Urinary bladder (tissue), 4 donors: ENCODE measurements around the gene NRROS. TPM values are rescaled to one million over a fixed set of nuclear protein-coding genes. Genes with fewer than 3 reads are reported as not detected.

ENCODE experiments used
- DNase-seq: peaks from one replicate; pipeline ENCODE4 v3.0.0-alpha.2; 2015; ENCODE audit errors: extremely low spot score
- H3K27ac ChIP-seq: one replicate; pipeline ENCODE4 v1.5.1; 2013; ENCODE audit warnings: low read depth, mild to moderate bottlenecking, moderate library complexity
- H3K36me3 ChIP-seq: one replicate; pipeline ENCODE4 v1.6.1; 2013; ENCODE audit warnings: mild to moderate bottlenecking, moderate library complexity; ENCODE audit not compliant: insufficient read depth
- H3K4me1 ChIP-seq: one replicate; pipeline ENCODE4 v1.6.1; 2013; ENCODE audit warnings: mild to moderate bottlenecking, moderate library complexity; ENCODE audit not compliant: insufficient read depth
- H3K4me3 ChIP-seq: one replicate; pipeline ENCODE4 v1.5.1; 2013; ENCODE audit warnings: low read depth, low read length
- WGBS: extraction: QIAGEN DNeasy Blood & Tissue Kit; methylation state at CpG from one replicate; pipeline ENCODE4 v1.1.7; 2013; 5-methylcytosine and 5-hydroxymethylcytosine counted together
- polyA plus RNA-seq: library from polyadenylated mRNA; stranded (reverse); fragments of 200-250 nt; gene quantifications from one replicate; pipeline ENCODE4 v1.2.3, GENCODE V29; 2013
- small RNA-seq: library from RNA; depleted of rRNA; stranded (forward); fragments of <200 nt; gene quantifications from one replicate; pipeline ENCODE3, GENCODE V24; 2014
- total RNA-seq: library from RNA; depleted of rRNA; stranded (reverse); fragments of >200 nt; gene quantifications from one replicate; pipeline ENCODE4 v1.2.3, GENCODE V29; 2014
- donor health status: healthy with polysubstance abuse.
- donor health status: healthy.

Gene NRROS
- total and polyA plus RNA-seq, 2 donors: 4.1 to 7.2 TPM

DNA sequence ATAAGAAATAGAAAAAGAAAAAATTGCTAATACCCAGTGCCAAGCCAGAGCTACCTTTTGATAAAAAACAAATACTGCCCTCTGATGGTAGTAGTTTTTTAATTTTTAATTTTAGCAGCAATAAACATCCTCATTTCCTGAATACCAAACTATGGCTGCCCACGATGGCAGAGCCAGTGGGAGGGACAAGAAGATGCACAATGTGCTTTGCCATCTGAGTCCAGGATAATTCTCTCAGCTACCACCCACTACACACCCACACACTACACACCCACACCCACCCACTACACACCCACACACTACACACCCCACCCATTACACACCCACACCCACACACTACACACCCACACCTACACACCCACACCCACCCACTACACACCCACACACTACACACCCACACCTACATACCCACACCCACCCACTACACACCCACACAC lies 54.7 kb downstream of the NRROS start:
- WGBS: 0% methylated on average over 1 of the region's 1 CpG
- Histone ChIP-seq H3K36me3 (no peaks in the 10 kb centered on the region), H3K27ac (no peak overlapping the region), H3K4me1 (no peaks in the 10 kb centered on the region), H3K4me3 (no peak overlapping the region)
- DNase-seq: no peak

- DNase-seq: no peak
- H3K4me1 ChIP-seq: no peaks in the 10 kb centered on the region
- H3K36me3 ChIP-seq: no peaks in the 10 kb centered on the region
- 93% methylated on average over 17 of the region's 17 CpGs for WGBS
- no peak overlapping the region for H3K27ac ChIP-seq
- no peak overlapping the region for H3K4me3 ChIP-seq
Measured at GRCh38 chr3:196694941-196695848, 55.7 kb downstream of the NRROS start.

DNA sequence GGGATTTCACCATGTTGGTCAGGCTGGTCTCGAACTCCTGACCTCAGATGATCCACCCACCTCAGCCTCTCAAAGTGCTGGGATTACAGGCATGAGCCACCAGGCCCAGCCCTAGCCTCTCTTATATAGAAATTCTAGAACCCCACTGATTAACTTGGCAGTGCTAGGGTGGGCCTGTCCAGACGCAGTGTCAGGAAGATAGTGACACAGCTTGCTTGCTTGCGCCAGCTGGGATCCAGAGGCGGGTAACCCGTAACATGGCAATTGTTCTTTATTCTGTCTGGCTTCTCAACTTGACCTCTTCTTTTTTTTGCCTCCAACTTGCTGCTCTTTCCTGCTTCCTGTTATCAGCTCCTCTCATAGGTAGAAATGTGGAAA lies 56.3 kb downstream of the NRROS start:
- Histone ChIP-seq H3K4me1 (no peaks in the 10 kb centered on the region), H3K36me3 (no peaks in the 10 kb centered on the region), H3K4me3 (no peak overlapping the region), H3K27ac (no peak overlapping the region)
- no peak for DNase-seq
- WGBS: 81% methylated on average over 5 of the region's 5 CpGs

GRCh38 chr3:196697270-196697669 lies 57.8 kb downstream of the NRROS start:
- Histone ChIP-seq H3K4me3 (no peak overlapping the region), H3K4me1 (no peaks in the 10 kb centered on the region), H3K27ac (no peak overlapping the region), H3K36me3 (no peaks in the 10 kb centered on the region)
- WGBS: 86% methylated on average over 5 of the region's 5 CpGs
- no peak for DNase-seq

DNA sequence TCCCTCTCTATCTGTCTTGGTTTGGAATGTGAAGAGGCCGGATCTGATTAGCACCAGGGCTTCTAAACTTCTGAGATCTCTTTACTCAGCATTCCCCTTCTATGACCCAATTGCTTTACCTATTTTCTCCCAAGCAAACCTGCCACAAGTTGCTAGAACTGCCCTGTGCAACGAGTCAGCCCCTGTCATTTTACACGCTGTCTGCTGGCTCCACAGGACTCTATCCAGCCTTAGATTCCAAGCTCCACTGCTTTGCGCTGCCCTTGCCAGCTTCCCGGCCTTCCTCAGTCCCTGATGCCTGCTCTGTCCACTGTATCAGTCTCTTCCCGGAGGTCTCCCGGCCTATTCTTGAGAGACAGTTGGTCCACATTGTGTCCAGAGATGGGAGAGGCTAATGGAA lies 60.3 kb downstream of the NRROS start:
- no peak for DNase-seq
- 81% methylated on average over 7 of the region's 7 CpGs for WGBS
- no peaks in the 10 kb centered on the region for H3K4me1 ChIP-seq

DNA sequence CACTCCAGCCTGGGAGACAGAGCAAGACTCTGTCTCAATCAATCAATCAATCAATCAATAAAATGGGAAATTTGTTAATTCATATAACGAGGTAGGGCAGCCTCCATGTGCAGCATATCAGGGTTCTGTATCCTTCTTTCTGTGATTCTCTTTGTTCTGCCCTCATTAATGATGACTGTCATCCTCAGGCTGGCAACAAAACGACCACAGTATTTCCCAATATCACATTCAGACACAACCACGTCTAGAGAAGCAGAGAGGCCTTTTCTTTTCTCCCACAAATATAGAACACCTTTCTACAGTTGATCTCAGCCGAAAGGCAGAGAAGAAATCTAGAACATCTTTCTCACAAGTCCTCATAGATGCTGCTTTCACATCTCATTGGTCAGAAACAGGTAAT lies 61.3 kb downstream of the NRROS start:
- no peaks in the 10 kb centered on the region for H3K36me3 ChIP-seq
- no peak overlapping the region for H3K4me3 ChIP-seq
- WGBS: 78% methylated on average over 4 of the region's 4 CpGs
- DNase-seq: no peak
- H3K4me1 ChIP-seq: no peaks in the 10 kb centered on the region
- no peak overlapping the region for H3K27ac ChIP-seq

More for the DNA sequence above, 60.3 kb downstream of the NRROS start:
- no peaks in the 10 kb centered on the region for H3K36me3 ChIP-seq
- H3K27ac ChIP-seq: no peak overlapping the region
- no peak overlapping the region for H3K4me3 ChIP-seq

DNA sequence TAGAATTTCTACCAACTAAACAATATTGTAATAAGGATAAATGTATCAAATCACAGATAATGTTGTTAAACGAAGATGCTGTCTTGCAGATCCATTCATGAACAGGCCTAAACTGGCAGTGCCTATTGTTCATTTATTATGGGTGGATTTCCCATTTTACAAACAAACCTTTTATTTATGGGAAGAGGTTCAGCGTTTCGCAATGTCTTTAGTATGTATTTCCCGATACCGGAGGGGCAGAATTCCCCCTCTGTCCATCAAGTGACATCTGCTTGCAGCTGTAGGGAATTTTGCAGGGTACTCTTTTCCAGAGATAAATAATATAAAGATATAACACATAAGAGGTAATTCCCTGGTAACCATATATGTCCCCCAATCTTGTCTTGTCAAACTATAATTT lies 66.8 kb downstream of the NRROS start:
- Histone ChIP-seq H3K36me3 (no peaks in the 10 kb centered on the region), H3K4me1 (no peaks in the 10 kb centered on the region), H3K27ac (no peak overlapping the region), H3K4me3 (no peak overlapping the region)
- no peak for DNase-seq
- WGBS: 47% methylated on average over 5 of the region's 5 CpGs

DNA sequence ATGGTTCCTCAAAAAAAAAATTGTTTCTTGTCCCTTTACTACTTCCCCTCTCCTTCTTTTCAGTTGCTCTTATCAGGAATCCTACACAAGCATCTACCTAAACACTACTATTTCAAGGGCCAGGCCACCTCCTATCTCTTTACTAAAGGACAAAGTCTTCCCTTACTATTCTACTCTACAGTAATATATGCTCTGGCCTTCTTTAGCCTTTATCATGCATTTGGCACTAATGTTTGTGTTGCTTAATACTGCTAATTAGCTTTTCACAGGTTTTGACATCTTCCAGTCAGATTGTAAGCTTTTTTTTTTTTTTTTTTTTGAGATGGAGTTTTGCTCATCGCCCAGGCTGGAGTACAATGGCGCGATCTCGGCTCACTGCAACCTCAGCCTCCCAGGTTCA lies 67.2 kb downstream of the NRROS start:
- H3K27ac ChIP-seq: no peak overlapping the region
- no peak overlapping the region for H3K4me3 ChIP-seq
- 97% methylated on average over 4 of the region's 4 CpGs for WGBS
- H3K4me1 ChIP-seq: no peaks in the 10 kb centered on the region
- no peak for DNase-seq
- no peaks in the 10 kb centered on the region for H3K36me3 ChIP-seq

- no peak for DNase-seq
- Histone ChIP-seq H3K4me1 (no peaks in the 10 kb centered on the region), H3K4me3 (no peak overlapping the region), H3K36me3 (no peaks in the 10 kb centered on the region), H3K27ac (no peak overlapping the region)
- WGBS: 80% methylated on average over 8 of the region's 8 CpGs
Measured at GRCh38 chr3:196707566-196707965, 68.1 kb downstream of the NRROS start.

DNA sequence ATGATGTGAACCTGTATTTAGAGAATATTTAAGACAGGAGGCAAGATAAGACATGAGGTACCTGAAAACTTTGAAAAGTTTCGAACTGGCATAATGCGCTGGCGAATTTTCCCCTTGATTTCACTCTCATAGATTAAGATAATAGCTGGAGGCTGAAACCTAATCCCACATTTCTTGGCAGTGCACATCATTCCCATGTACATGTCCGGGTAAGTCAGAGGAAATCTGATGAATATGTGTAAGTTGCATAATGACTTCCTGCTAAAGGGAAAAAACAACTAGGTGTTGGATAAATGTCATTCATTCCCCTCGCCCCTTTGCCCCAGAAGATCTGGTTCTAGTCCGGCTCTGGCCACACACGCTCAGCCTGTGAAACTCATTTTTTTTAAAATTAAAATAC lies 69.0 kb downstream of the NRROS start:
- 81% methylated on average over 7 of the region's 7 CpGs for WGBS
- H3K4me1 ChIP-seq: no peaks in the 10 kb centered on the region

More for the DNA sequence above, 69.0 kb downstream of the NRROS start:
- no peak overlapping the region for H3K27ac ChIP-seq
- H3K4me3 ChIP-seq: no peak overlapping the region
- H3K36me3 ChIP-seq: no peaks in the 10 kb centered on the region
- no peak for DNase-seq

Small RNA genes lying within 50 kb of the gene (small RNA-seq; reads per million reads assigned to genes)
- not detected for gene RNU6-646P

Other genes starting within 250 kb of the NRROS start
- 38.1 TPM for gene UBXN7, start 207.3 kb upstream of the NRROS start, total RNA-seq
- 8.2 TPM for gene UBXN7, start 207.3 kb upstream of the NRROS start, polyA plus RNA-seq
- 20.6 TPM for gene RNF168, start 135.9 kb upstream of the NRROS start, total RNA-seq
- 8.2 TPM for gene RNF168, start 135.9 kb upstream of the NRROS start, polyA plus RNA-seq
- gene SMCO1, start 124.3 kb upstream of the NRROS start, total RNA-seq: not detected
- not detected for gene SMCO1, start 124.3 kb upstream of the NRROS start, polyA plus RNA-seq
- gene WDR53, start 71.1 kb upstream of the NRROS start, total RNA-seq: 5.7 TPM
- gene WDR53, start 71.1 kb upstream of the NRROS start, polyA plus RNA-seq: 13.2 TPM
- 19.5 TPM for gene FBXO45, start 71.0 kb upstream of the NRROS start, total RNA-seq
- gene FBXO45, start 71.0 kb upstream of the NRROS start, polyA plus RNA-seq: 6.0 TPM
- 3.8 TPM for gene CEP19, start 72.6 kb downstream of the NRROS start, total RNA-seq
- 1.2 TPM for gene CEP19, start 72.6 kb downstream of the NRROS start, polyA plus RNA-seq
- 30.6 TPM for gene PIGX, start 72.7 kb downstream of the NRROS start, total RNA-seq
- gene PIGX, start 72.7 kb downstream of the NRROS start, polyA plus RNA-seq: 18.4 TPM
- 43.1 TPM for gene PAK2, start 100.2 kb downstream of the NRROS start, total RNA-seq
- 27.1 TPM for gene PAK2, start 100.2 kb downstream of the NRROS start, polyA plus RNA-seq
- 62.4 TPM for gene SENP5, start 228.2 kb downstream of the NRROS start, total RNA-seq
- 11.9 TPM for gene SENP5, start 228.2 kb downstream of the NRROS start, polyA plus RNA-seq